ENCODE measurements around the gene BRD7.

DNA sequence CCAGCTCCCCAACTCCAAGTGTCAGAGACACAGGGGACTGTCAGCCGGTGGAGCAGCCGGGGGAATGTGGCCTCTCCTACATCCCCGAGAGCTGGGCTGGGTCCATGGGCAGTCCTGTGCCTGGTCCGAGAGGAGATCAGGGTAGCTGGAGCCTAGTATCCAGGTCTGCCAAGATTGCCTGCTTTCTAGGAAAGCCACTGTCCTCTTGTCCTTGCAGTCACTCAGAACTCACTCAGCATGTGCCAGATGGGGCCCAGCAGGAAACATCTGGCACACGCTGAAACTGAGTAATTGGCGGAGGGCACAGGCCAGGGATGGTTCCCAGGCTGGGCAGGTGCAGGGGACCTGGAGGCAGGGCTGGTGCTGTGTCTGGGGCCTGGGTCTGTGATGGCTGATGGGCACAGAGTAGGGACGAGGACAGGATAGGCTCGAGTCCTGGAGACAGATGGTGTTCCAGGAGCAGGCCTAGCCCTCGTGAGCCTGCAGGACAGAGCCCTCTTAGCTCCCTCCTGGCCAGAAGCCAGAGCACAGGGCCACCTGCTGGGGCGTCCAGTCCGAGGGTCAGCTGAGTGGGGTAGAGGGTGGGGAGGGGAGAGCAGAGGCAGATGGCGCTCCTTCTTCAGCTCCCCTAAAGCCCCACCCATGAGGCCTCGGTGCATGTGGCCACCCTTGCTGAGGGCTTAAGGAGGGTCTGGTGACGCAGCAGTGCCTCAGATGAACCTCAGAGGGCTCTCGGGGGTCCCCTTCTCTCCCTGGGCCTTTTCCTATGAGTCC, 71.3 kb downstream of the BRD7 start:
- TF ChIP-seq, protein P1, sequence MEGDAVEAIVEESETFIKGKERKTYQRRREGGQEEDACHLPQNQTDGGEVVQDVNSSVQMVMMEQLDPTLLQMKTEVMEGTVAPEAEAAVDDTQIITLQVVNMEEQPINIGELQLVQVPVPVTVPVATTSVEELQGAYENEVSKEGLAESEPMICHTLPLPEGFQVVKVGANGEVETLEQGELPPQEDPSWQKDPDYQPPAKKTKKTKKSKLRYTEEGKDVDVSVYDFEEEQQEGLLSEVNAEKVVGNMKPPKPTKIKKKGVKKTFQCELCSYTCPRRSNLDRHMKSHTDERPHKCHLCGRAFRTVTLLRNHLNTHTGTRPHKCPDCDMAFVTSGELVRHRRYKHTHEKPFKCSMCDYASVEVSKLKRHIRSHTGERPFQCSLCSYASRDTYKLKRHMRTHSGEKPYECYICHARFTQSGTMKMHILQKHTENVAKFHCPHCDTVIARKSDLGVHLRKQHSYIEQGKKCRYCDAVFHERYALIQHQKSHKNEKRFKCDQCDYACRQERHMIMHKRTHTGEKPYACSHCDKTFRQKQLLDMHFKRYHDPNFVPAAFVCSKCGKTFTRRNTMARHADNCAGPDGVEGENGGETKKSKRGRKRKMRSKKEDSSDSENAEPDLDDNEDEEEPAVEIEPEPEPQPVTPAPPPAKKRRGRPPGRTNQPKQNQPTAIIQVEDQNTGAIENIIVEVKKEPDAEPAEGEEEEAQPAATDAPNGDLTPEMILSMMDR (IDR thresholded peaks at IDR 0.05), result no peak
- TF ChIP-seq REST (IDR thresholded peaks at IDR 0.05; ENCODE audit: insufficient read depth in 1 of 2, low read depth in 2 of 2, low read length in 1 of 2) (no peak), POLR2AphosphoS5 (IDR thresholded peaks at IDR 0.05; ENCODE audit: low read depth, low read length) (no peak), SIN3A (IDR thresholded peaks at IDR 0.05; ENCODE audit: borderline replicate concordance, insufficient read depth, low read depth, low read length) (no peak), TCF7L2 (IDR thresholded peaks at IDR 0.05; ENCODE audit: low read depth, low read length) (no peak)
